ENCODE results near the gene AGBL4. TPM values are rescaled to one million over a fixed set of nuclear protein-coding genes. Genes with fewer than 3 reads are reported as not detected.

AGBL4 gene
- total and polyA plus RNA-seq, 9 of the 15 experiments (the other 6 are each of a cell fraction or from before 2014, with no cell fraction given), result 0.11 TPM; not detected in 7

DNA sequence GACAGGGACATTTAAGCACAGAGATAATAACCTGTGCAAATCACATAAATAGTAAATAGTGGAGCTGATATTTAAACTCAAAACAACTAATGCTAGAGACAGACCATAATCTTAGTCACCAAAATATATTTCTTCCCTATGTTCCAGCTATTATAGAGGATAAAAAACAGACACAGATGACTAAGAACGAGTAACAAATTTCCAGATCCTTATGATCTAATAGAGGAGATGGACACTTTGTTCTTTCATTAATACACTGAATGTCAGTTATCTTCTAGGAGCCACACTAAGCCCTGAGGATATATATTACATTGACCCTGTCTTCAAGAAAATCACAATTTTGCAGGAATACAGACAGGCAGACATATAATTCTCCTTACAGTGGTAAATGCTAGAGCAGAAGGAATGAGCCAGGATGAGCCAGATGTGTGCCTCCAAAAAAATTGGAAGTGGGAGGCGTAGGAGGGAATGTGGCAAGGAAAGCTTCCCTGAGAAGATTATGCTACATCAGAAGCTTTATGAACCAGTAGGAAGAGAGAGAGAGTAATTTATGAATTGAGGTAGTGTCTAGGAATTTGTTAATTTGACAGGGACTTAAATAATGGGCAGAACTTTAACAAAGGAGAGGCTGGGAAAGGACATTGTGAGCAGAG, 851.7 kb downstream of the AGBL4 start:
- no peak for ATAC-seq
- intact Hi-C loops (cut with micrococcal nuclease), result no loop called here
- no peak for FAIRE-seq
- no peaks in the 10 kb centered on the region for H3K9me1 ChIP-seq (ENCODE audit: control insufficient read depth, insufficient read depth, low read length)
- no peaks in the 10 kb centered on the region for H3K27me3 ChIP-seq (ENCODE audit: control insufficient read depth in 2 of 2, insufficient read depth in 2 of 2, low read length in 2 of 2)
- in situ Hi-C loops (cut with MboI), result no loop called here
- no peak overlapping the region for H3K4me3 ChIP-seq
- H3K9me3 ChIP-seq (replicated peaks; ENCODE audit: control insufficient read depth, insufficient read depth, low read depth, low read length), result no peaks in the 10 kb centered on the region; the same call in none of the 2 replicates
- H3K4me1 ChIP-seq (replicated peaks in 1 of 2; ENCODE audit: control insufficient read depth in 2 of 2, insufficient read depth in 2 of 2, low read length in 2 of 2), result no peaks in the 10 kb centered on the region
- no peak overlapping the region for H3K27ac ChIP-seq (ENCODE audit: extremely low read depth, low read depth, low read length)
- H3K36me3 ChIP-seq (ENCODE audit: control insufficient read depth, insufficient read depth, low read length), result no peaks in the 10 kb centered on the region
- no peak overlapping the region for H2AFZ ChIP-seq (ENCODE audit: low read depth, low read length)
- ChIA-PET CTCF (ENCODE audit: low intra/inter-chr PET ratio) (no interaction called here), POLR2A (interaction anchor here (0.7 kb wide), 1 partner anchor 525 kb away, joined by 3 read pairs; no protein-coding TSS in a partner anchor)
- H4K20me1 ChIP-seq (replicated peaks; ENCODE audit: control insufficient read depth, insufficient read depth, low read length), result no peaks in the 10 kb centered on the region
- no peak for DNase-seq (ENCODE audit: extremely low read depth in 1 of 4, low spot score in 3 of 4)
- H3K4me2 ChIP-seq (ENCODE audit: insufficient read depth, low read length), result no peak overlapping the region
- H3K9ac ChIP-seq (ENCODE audit: insufficient read depth in 1 of 2, low read depth in 2 of 2, low read length in 2 of 2), result no peak overlapping the region
- WGBS (ENCODE audit: insufficient coverage, low coverage, missing lambda C conversion rate), result 0% methylated on average over 2 of the region's 2 CpGs
- no TSS peak for BruUV-seq (replicated peaks)
- no peaks in the 10 kb centered on the region for H3K79me2 ChIP-seq (ENCODE audit: control insufficient read depth, insufficient read depth, low read length)
- no peak for TF ChIP-seq YBX1 (IDR thresholded peaks at IDR 0.05)
- no peak for TF ChIP-seq ZNF583 (CRISPR knock-in tag; IDR thresholded peaks at IDR 0.05)
- TF ChIP-seq TGIF2 (CRISPR knock-in tag; IDR thresholded peaks at IDR 0.05), result no peak
- TF ChIP-seq, protein P1, sequence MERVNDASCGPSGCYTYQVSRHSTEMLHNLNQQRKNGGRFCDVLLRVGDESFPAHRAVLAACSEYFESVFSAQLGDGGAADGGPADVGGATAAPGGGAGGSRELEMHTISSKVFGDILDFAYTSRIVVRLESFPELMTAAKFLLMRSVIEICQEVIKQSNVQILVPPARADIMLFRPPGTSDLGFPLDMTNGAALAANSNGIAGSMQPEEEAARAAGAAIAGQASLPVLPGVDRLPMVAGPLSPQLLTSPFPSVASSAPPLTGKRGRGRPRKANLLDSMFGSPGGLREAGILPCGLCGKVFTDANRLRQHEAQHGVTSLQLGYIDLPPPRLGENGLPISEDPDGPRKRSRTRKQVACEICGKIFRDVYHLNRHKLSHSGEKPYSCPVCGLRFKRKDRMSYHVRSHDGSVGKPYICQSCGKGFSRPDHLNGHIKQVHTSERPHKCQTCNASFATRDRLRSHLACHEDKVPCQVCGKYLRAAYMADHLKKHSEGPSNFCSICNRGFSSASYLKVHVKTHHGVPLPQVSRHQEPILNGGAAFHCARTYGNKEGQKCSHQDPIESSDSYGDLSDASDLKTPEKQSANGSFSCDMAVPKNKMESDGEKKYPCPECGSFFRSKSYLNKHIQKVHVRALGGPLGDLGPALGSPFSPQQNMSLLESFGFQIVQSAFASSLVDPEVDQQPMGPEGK (CRISPR knock-in tag; IDR thresholded peaks at IDR 0.05; ENCODE audit: borderline replicate concordance), result no peak
- TF ChIP-seq, protein P2, sequence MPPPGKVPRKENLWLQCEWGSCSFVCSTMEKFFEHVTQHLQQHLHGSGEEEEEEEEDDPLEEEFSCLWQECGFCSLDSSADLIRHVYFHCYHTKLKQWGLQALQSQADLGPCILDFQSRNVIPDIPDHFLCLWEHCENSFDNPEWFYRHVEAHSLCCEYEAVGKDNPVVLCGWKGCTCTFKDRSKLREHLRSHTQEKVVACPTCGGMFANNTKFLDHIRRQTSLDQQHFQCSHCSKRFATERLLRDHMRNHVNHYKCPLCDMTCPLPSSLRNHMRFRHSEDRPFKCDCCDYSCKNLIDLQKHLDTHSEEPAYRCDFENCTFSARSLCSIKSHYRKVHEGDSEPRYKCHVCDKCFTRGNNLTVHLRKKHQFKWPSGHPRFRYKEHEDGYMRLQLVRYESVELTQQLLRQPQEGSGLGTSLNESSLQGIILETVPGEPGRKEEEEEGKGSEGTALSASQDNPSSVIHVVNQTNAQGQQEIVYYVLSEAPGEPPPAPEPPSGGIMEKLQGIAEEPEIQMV (tag; conservative IDR thresholded peaks at IDR 0.05; ENCODE audit: low read depth), result no peak
- no peak for TF ChIP-seq SRSF7 (optimal IDR thresholded peaks at IDR 0.05; ENCODE audit: low read depth, low read length)
- TF ChIP-seq SNIP1 (IDR thresholded peaks at IDR 0.05; ENCODE audit: low read depth), result no peak
- TF ChIP-seq CTBP1 (IDR thresholded peaks at IDR 0.05; ENCODE audit: borderline replicate concordance), result no peak
- TF ChIP-seq, protein P3, sequence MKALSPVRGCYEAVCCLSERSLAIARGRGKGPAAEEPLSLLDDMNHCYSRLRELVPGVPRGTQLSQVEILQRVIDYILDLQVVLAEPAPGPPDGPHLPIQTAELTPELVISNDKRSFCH (CRISPR knock-in tag; IDR thresholded peaks at IDR 0.05), result no peak
- TF ChIP-seq, protein P3 (tag; IDR thresholded peaks at IDR 0.05), result no peak
